ENCODE measurements around the gene RAP1B. TPM values are rescaled to one million over a fixed set of nuclear protein-coding genes. Genes with fewer than 3 reads are reported as not detected.

The RAP1B gene
- total and polyA plus RNA-seq, 9 donors: 77.4 to 142 (median 101) TPM

- Histone ChIP-seq H3K4me1 (ENCODE audit: control insufficient read depth, insufficient read depth, low read length) (peaks cover 2% of the 10 kb centered on the region), H3K9me3 (replicated peaks; ENCODE audit: control insufficient read depth, low read depth, low read length) (no peaks in the 10 kb centered on the region), H3K36me3 (ENCODE audit: control insufficient read depth, insufficient read depth, low read length) (peaks cover 7% of the 10 kb centered on the region), H3K4me3 (ENCODE audit: low read length) (no peak overlapping the region), H3K27ac (ENCODE audit: low read length) (no peak overlapping the region), H3K27me3 (ENCODE audit: control insufficient read depth, insufficient read depth, low read length) (no peaks in the 10 kb centered on the region)
- DNase-seq: no peak
These were observed 8.8 kb downstream of the RAP1B start for GRCh38 chr12:68619541-68619940.

GRCh38 chr12:68620519-68621471, 10.1 kb downstream of the RAP1B start:
- no peak overlapping the region for H3K27ac ChIP-seq (ENCODE audit: low read length)
- H3K4me1 ChIP-seq (ENCODE audit: control insufficient read depth, insufficient read depth, low read length): peaks cover 2% of the 10 kb centered on the region
- no peak overlapping the region for H3K4me3 ChIP-seq (ENCODE audit: low read length)

GRCh38 chr12:68621472-68622081, 10.9 kb downstream of the RAP1B start:
- Histone ChIP-seq H3K4me1 (ENCODE audit: control insufficient read depth, insufficient read depth, low read length) (peaks cover 2% of the 10 kb centered on the region), H3K27ac (ENCODE audit: low read length) (no peak overlapping the region), H3K27me3 (ENCODE audit: control insufficient read depth, insufficient read depth, low read length) (no peaks in the 10 kb centered on the region), H3K4me3 (ENCODE audit: low read length) (no peak overlapping the region), H3K9me3 (replicated peaks; ENCODE audit: control insufficient read depth, low read depth, low read length) (no peaks in the 10 kb centered on the region), H3K36me3 (ENCODE audit: control insufficient read depth, insufficient read depth, low read length) (peaks cover 7% of the 10 kb centered on the region)
- no peak for DNase-seq

More at GRCh38 chr12:68620519-68621471, 10.1 kb downstream of the RAP1B start:
- WGBS (ENCODE audit: insufficient coverage): 91% methylated on average over 6 of the region's 10 CpGs
- Histone ChIP-seq H3K27me3 (ENCODE audit: control insufficient read depth, insufficient read depth, low read length) (no peaks in the 10 kb centered on the region), H3K9me3 (replicated peaks; ENCODE audit: control insufficient read depth, low read depth, low read length) (no peaks in the 10 kb centered on the region), H3K36me3 (ENCODE audit: control insufficient read depth, insufficient read depth, low read length) (peaks cover 7% of the 10 kb centered on the region)
- no peak for DNase-seq

- DNase-seq: no peak
- H3K4me3 ChIP-seq (ENCODE audit: low read length): no peak overlapping the region
- no peaks in the 10 kb centered on the region for H3K27me3 ChIP-seq (ENCODE audit: control insufficient read depth, insufficient read depth, low read length)
- no peaks in the 10 kb centered on the region for H3K9me3 ChIP-seq (replicated peaks; ENCODE audit: control insufficient read depth, low read depth, low read length)
- H3K36me3 ChIP-seq (ENCODE audit: control insufficient read depth, insufficient read depth, low read length): peaks cover 10% of the 10 kb centered on the region
- peaks cover 2% of the 10 kb centered on the region for H3K4me1 ChIP-seq (ENCODE audit: control insufficient read depth, insufficient read depth, low read length)
- no CpG with 5 or more reads among the region's 1 CpG for WGBS (ENCODE audit: insufficient coverage)
- H3K27ac ChIP-seq (ENCODE audit: low read length): no peak overlapping the region
These were observed 11.6 kb downstream of the RAP1B start for GRCh38 chr12:68622250-68622649.

- no peaks in the 10 kb centered on the region for H3K27me3 ChIP-seq (ENCODE audit: control insufficient read depth, insufficient read depth, low read length)
- no peak overlapping the region for H3K4me3 ChIP-seq (ENCODE audit: low read length)
- peaks cover 2% of the 10 kb centered on the region for H3K4me1 ChIP-seq (ENCODE audit: control insufficient read depth, insufficient read depth, low read length)
- H3K27ac ChIP-seq (ENCODE audit: low read length): no peak overlapping the region
- H3K36me3 ChIP-seq (ENCODE audit: control insufficient read depth, insufficient read depth, low read length): peaks cover 5% of the 10 kb centered on the region
- DNase-seq: no peak
- H3K9me3 ChIP-seq (replicated peaks; ENCODE audit: control insufficient read depth, low read depth, low read length): peaks cover 5% of the 10 kb centered on the region
These were observed 12.4 kb downstream of the RAP1B start for GRCh38 chr12:68623059-68623458.

- no peak overlapping the region for H3K4me3 ChIP-seq (ENCODE audit: low read length)
- H3K36me3 ChIP-seq (ENCODE audit: control insufficient read depth, insufficient read depth, low read length): peaks cover 5% of the 10 kb centered on the region
- H3K27me3 ChIP-seq (ENCODE audit: control insufficient read depth, insufficient read depth, low read length): no peaks in the 10 kb centered on the region
- peaks cover 6% of the 10 kb centered on the region for H3K9me3 ChIP-seq (replicated peaks; ENCODE audit: control insufficient read depth, low read depth, low read length)
- WGBS (ENCODE audit: insufficient coverage): 100% methylated on average over 1 of the region's 1 CpG
- H3K4me1 ChIP-seq (ENCODE audit: control insufficient read depth, insufficient read depth, low read length): peaks cover 2% of the 10 kb centered on the region
- no peak for DNase-seq
- no peak overlapping the region for H3K27ac ChIP-seq (ENCODE audit: low read length)
These were observed 13.3 kb downstream of the RAP1B start for GRCh38 chr12:68623984-68624383.

- H3K27ac ChIP-seq (ENCODE audit: low read length): no peak overlapping the region
- no CpG with 5 or more reads among the region's 2 CpGs for WGBS (ENCODE audit: insufficient coverage)
- H3K36me3 ChIP-seq (ENCODE audit: control insufficient read depth, insufficient read depth, low read length): peaks cover 5% of the 10 kb centered on the region
- DNase-seq: no peak
- no peak overlapping the region for H3K4me3 ChIP-seq (ENCODE audit: low read length)
- peaks cover 6% of the 10 kb centered on the region for H3K9me3 ChIP-seq (replicated peaks; ENCODE audit: control insufficient read depth, low read depth, low read length)
- H3K4me1 ChIP-seq (ENCODE audit: control insufficient read depth, insufficient read depth, low read length): peaks cover 2% of the 10 kb centered on the region
- H3K27me3 ChIP-seq (ENCODE audit: control insufficient read depth, insufficient read depth, low read length): no peaks in the 10 kb centered on the region
These were observed 14.2 kb downstream of the RAP1B start for GRCh38 chr12:68624933-68625332.

- DNase-seq: no peak
- H3K4me1 ChIP-seq (ENCODE audit: control insufficient read depth, insufficient read depth, low read length): no peaks in the 10 kb centered on the region
- no peak overlapping the region for H3K4me3 ChIP-seq (ENCODE audit: low read length)
- WGBS (ENCODE audit: insufficient coverage): 100% methylated on average over 1 of the region's 3 CpGs
- no peaks in the 10 kb centered on the region for H3K27me3 ChIP-seq (ENCODE audit: control insufficient read depth, insufficient read depth, low read length)
- H3K36me3 ChIP-seq (ENCODE audit: control insufficient read depth, insufficient read depth, low read length): peaks cover 3% of the 10 kb centered on the region
- no peak overlapping the region for H3K27ac ChIP-seq (ENCODE audit: low read length)
- peaks cover 6% of the 10 kb centered on the region for H3K9me3 ChIP-seq (replicated peaks; ENCODE audit: control insufficient read depth, low read depth, low read length)
These were observed 17.1 kb downstream of the RAP1B start for GRCh38 chr12:68627673-68628319.

GRCh38 chr12:68628698-68629097, 18.0 kb downstream of the RAP1B start:
- H3K9me3 ChIP-seq (replicated peaks; ENCODE audit: control insufficient read depth, low read depth, low read length): peaks cover 6% of the 10 kb centered on the region
- H3K36me3 ChIP-seq (ENCODE audit: control insufficient read depth, insufficient read depth, low read length): peaks cover 3% of the 10 kb centered on the region
- DNase-seq: no peak
- H3K4me3 ChIP-seq (ENCODE audit: low read length): no peak overlapping the region
- no peaks in the 10 kb centered on the region for H3K27me3 ChIP-seq (ENCODE audit: control insufficient read depth, insufficient read depth, low read length)
- no peaks in the 10 kb centered on the region for H3K4me1 ChIP-seq (ENCODE audit: control insufficient read depth, insufficient read depth, low read length)
- no peak overlapping the region for H3K27ac ChIP-seq (ENCODE audit: low read length)

- H3K27ac ChIP-seq (ENCODE audit: low read length): no peak overlapping the region
- peaks cover 6% of the 10 kb centered on the region for H3K9me3 ChIP-seq (replicated peaks; ENCODE audit: control insufficient read depth, low read depth, low read length)
- no peaks in the 10 kb centered on the region for H3K27me3 ChIP-seq (ENCODE audit: control insufficient read depth, insufficient read depth, low read length)
- H3K36me3 ChIP-seq (ENCODE audit: control insufficient read depth, insufficient read depth, low read length): peaks cover 3% of the 10 kb centered on the region
- no peak for DNase-seq
- no peak overlapping the region for H3K4me3 ChIP-seq (ENCODE audit: low read length)
- no peaks in the 10 kb centered on the region for H3K4me1 ChIP-seq (ENCODE audit: control insufficient read depth, insufficient read depth, low read length)
These were observed 19.4 kb downstream of the RAP1B start for GRCh38 chr12:68630050-68630449.

Data from muscle of leg (tissue), 11 donors.